HG03064 (cell line): Measurements from ENCODE around the gene MGAT4D.
"Not testable (repeated sequence)": the region's sequence is repeated elsewhere in the genome, so short reads cannot be mapped to it uniquely, and the experiment has no call there.

ENCODE experiments used
- ATAC-seq: cut with Tn5 transposase; IDR thresholded peaks from one replicate; pipeline ENCODE4 v1.9.1; 2021; ENCODE audit warnings: low read depth; ENCODE audit not compliant: unreplicated experiment

MGAT4D gene

GRCh38 chr4:140497747-140498636 lies at the start of gene MGAT4D:
MGAT4D (minus strand) TSS chr4:140498293; CDS start chr4:140498222, 71 bp downstream.
- ATAC-seq = no peak

GRCh38 chr4:140533951-140534480 lies 35.9 kb upstream of the MGAT4D start:
- ATAC-seq = no peak

- ATAC-seq = no peak
These were observed 31.3 kb upstream of the MGAT4D start for GRCh38 chr4:140529434-140529833.

DNA sequence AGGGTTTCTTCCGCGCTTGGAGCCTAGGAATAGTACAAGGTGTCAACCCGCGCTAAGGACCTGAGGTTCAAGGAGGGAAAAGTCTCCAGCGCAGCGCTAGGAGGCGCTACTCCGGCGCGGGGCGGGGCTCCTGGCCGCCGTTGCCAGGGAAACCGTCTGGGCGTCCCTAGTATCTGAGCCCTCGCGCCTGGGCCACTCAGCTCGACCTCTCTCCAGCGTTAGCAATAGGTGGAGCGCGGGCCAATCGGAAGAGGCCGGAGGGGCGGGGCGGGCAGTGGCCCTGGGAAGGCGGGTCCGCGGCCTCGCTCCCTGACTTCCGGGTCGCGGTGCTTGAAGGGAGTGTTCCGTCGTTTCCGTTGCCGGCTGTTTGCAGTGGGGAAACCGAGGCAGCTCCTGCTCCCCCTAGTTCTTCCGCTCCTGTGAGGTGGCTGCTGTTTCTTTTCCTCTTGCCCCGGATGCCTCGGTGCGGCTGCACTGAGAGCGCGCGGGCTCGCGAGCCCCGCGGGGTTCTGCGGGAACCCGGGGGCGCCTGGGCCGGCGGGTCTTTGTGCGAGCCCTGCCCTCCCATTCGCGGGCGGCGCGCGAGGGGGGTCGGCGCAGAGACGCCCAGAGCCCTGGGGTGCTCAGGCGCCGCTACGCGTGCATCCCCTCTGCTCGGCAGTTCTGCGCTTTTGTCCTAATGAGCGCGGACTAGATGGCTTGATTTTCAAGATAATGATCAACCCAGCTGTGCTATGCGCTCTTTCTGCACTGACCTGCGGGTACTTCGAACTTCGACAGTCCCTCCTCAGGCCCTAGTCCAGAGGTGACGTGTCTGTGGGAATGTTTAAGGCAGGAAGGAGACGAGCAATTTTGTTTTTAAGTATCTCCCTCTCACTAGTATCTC lies 26.0 kb upstream of the MGAT4D start, which contains the start of gene ELMOD2:
Gene ELMOD2 (plus strand): TSS at position 312 of the 886 bp plus-strand sequence. CDS start 1,261 bp downstream, outside the sequence.
- peak; percentile 100 for ATAC-seq

DNA sequence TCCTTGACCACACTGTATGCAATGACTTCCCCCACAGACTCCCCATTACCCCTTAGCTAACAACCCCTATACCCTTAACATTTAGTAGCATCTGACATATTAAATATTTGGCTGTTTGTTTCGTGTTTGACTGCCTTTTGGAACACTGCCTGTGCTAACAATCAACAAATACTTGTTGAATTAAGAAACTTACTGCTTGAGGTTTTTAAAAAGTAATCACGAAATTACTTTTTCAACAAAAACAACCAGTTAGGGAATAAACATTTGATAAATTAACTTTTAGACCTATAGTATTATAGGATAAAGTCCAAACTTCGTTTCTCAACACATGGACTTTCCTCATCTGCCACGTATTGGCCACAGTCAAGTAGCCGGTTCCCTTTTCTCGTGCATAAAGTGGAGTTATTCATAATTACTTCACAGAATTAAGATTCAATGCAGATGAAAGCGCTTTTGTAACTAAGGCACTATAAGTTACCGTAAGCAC lies 25.3 kb upstream of the MGAT4D start:
- peak; percentile 2 for ATAC-seq

DNA sequence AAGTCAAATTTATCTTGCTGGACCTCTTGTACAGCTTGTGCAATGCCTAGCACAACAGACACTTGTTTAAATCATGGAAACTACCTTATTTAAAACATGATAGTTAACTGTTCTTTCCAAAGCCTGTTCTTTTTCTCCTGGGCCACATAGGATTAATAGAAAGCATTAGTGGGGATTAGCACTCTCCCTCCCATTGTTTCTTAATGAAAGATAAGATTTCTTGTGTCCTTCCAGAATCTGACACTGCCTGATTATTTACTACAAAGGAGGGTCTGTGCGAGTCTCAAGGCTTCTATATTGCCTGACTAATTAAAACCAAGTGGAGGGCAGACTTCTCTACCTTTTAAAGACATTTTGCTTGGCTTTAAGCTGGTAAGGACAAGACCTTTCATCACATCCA lies 17.3 kb upstream of the MGAT4D start:
- no peak for ATAC-seq

DNA sequence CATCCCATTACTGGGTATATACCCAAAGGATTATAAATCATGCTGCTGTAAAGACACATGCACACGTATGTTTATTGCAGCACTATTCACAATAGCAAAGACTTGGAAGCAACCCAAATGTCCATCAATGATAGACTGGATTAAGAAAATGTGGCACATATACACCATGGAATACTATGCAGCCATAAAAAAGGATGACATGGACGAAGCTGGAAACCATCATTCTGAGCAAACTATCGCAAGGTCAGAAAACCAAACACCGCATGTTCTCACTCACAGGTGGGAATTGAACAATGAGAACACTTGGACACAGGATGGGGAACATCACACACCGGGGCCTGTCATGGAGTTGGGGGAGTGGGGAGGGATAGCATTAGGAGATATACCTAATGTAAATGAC lies 15.7 kb upstream of the MGAT4D start:
- ATAC-seq = not testable (repeated sequence)

DNA sequence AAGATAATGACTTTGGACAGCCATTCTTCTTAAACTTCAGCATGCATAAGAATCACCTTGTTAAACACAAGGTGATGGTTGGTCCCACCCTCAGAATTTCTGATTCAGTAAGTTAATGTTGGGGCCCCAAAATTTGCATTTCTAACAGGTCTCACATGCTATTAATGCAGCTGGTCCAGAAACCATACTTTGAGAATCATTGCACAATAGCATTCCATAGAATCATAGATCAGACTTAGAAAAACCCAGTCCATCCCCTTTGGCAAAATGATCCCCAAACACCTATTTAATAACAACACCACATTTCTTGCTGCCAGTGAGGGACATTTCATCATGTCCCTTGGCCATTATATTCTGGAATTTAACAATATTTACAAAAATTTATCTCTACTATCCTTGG lies 6.2 kb upstream of the MGAT4D start:
- no peak for ATAC-seq

- ATAC-seq = no peak
These were observed 1.3 kb upstream of the MGAT4D start for GRCh38 chr4:140499391-140499790.

- ATAC-seq = no peak
These were observed 717 bp downstream of the MGAT4D start for GRCh38 chr4:140497405-140497746.

DNA sequence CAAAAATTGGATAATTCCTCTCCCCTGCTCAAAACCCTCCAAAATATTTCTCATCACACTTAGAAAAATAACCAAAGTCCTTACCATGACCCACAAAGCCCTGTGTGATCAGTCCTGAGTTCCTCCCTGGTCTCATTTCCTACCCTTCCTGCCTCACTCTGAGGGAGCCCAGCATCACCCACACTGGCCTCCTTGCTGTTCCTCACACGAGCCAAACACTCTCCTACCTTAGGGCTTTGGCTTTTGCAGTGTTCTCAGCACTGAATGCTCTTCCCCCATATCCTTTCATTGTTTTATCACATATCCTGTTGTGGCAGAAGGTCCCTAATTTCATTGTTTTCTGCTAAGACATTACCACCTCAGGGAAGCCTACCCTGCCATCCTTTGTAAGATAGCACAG lies 12.2 kb downstream of the MGAT4D start:
- ATAC-seq = no peak

- no peak for ATAC-seq
These were observed 14.6 kb downstream of the MGAT4D start for GRCh38 chr4:140483445-140483844.

DNA sequence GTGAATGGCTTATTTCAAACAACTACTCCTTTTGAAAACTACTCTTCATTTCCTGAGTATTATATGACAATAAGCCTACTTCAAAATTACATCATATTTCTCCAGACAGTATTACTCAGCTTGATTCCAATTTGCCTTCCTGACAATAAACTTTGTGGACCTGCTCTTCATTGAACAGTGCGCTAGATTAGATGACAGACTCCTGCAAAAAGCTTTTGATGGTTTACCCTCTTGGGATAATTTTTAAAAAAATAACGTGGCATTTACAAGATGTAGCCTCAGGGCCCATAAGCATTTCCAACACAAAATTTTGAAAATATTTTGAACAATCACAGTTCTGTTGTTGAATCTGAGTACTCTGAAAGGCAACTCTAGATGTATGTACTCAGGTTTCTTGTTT lies 25.9 kb downstream of the MGAT4D start:
- ATAC-seq = no peak

DNA sequence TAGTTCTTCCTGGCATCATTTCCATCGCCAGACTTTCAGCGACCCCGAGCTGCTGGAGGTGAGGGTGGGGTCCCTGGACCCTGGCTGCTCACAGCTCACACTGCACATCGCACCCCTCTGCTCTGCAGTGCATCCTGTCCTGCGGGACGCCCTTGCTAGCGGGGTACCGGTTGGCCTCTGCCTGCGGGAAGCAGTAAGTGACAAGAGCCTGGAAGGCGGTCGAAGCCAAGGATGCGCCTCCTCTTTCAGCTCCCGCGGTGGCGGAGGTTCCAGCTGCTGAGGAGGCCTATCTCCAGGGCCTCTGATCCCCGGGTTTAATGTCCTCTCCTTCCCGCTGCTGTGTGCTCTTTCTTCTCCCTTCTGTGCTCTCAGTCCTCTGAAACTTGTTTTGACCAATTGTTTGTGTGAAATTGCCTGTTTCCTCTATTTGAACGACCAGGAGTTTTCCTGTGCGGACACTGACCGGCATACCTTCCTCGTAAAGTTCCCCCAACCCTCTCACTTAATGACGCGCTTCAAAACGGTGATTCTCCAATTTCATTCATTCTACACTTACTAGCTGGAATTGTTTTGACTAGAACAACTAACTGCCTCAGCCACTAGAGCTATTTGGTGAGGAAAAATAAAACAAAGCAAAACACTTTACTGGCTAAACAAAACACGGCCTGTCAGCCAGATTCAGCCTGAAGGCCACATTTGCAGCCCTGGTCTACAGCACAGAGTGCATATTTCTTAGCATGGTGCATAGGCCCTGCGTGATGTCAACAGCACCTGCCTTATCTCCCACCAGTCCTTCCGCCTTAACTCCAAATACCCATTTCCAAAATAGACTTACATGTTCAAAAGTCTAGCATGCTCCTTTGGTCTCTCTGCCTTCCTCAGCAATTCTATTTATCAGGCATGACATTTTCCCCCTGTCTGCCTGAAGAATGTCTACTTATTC lies 28.0 kb downstream of the MGAT4D start:
- no peak for ATAC-seq

DNA sequence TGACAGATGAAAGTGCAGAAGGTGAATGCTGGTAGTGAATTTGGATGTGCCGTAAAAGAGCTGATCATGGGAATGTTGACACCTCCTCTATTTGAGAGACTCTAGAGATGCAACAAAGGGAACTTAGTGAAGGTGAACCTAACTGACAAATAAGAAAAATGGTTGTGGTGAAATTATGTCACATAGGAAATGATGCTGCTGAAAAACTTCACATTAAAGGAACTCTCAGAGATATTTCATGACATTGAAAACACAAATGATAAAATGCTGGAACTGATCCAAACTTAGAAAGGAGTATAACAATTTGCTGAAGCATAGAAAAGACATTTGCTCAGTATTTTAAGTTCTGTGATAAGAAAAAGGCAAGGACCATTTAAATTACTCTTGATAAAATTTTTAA lies 31.9 kb downstream of the MGAT4D start:
- ATAC-seq = no peak

DNA sequence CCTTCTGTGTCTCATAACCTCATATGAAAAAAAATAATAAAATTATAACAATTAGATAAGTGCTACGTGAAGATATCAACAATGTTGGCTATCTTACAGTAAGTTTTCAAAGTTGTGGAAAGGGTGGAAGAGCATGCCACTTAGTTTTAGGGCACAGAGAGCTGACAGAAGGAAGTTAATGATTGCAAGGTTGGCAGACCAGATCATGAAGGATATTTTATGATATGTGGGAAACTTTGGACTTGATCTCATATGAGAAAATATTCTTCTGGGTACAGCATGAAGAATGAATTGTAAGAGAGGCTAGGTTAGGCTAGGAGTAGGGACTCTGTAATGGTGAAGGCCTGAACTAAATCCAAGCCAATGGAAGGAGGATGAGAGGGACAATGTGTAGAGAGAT lies 34.5 kb downstream of the MGAT4D start:
- no peak for ATAC-seq

DNA sequence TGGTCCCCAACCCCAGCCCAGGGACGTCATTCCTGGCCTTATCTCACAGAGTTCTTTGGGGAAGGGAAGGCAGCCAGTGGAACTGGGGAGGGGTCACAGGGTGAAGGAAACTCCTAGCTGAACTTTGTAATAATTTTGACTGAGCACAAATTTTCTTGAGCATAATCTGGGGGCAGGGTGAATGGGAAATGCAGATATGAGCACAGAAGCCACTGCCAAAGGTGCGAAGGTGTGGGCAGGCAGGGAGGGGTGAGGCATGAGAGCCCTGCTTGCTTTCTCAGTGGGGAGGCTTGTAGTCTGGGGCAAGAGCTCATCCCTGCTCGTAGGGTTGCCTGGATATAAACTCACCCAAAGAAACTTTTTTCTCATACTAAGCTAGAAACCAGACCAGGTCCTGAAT lies 34.9 kb downstream of the MGAT4D start:
- no peak for ATAC-seq

GRCh38 chr4:140450352-140450751 lies 47.7 kb downstream of the MGAT4D start:
- no peak for ATAC-seq

GRCh38 chr4:140448830-140449229 lies 49.3 kb downstream of the MGAT4D start:
- no peak for ATAC-seq

- ATAC-seq = no peak
These were observed 49.9 kb downstream of the MGAT4D start for GRCh38 chr4:140448162-140448561.
